NCI-H2227 treated with DMSO at 0.1 percent for 48 hours (cell line): ENCODE data around the gene HEBP1.

Experiments
- DNase-seq: peaks from one replicate; lab custom pipeline; 2025; lab: John Stamatoyannopoulos, UW

Gene HEBP1

DNA sequence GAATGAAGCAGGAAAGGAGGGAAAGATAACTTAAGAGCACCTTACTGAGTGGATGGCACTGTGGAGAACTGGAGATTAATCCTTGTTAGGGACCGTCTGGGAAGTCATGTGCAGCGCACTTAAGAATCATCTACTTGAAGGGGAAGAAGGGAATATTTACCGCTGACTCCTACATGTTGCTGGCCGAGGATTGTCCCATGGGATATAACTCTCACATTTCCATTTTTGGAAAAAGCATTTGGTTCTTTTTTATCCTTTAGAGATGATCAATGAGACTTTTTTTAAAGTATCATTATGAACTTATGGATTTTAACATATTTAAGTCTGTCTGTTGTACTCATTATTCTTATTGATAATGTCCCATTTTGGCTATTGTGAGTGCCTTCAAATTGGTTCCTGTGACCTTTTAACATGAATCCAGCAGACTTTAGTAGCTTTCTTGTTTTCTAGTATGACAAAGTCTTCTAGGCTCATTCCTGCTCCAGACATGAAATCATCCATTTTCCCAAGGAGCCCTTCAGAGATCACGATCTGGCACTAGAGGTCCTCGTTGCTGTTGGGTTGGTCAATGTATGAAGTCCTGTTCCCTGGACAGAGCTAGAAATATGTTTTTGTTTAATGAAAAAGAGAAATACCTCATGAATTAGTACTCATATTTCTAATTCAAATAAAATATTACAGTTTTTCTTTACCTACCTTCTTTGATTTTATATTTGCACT, 23.9 kb upstream of the HEBP1 start:
- no peak for DNase-seq

- DNase-seq: peak; percentile 87
These were observed 22.8 kb upstream of the HEBP1 start for GRCh38 chr12:13022851-13023271.

- no peak for DNase-seq
These were observed 11.0 kb upstream of the HEBP1 start for GRCh38 chr12:13011098-13011497.

DNA sequence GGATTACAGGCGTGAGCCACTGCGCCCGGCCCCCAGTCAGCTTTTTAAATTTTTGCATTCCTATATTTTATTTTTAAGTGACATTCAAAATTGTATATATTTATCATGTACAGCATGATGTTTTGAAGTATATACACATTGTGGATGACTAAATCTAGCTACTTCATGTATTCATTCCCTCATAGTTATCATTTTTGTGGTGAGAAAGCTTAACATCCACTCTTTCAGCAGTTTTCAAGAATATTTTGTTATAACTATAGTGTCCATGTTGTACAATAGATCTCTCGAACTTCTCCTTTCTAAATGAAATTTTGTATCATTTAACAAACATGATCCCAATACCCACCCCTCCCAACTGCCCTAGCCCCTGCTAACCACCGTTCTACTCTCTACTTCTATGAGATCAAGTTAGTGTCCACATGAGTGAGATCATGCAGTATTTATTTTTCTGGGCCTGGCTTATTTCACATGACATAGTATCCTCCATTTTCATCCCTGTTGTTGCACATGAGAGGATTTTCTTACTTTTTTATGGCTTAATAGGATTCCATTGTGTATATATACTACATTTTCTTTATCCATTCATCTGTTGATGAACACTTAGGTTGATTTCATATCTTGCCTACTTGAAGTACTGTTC, 8.8 kb upstream of the HEBP1 start:
- no peak for DNase-seq

GRCh38 chr12:13007496-13008233, 7.6 kb upstream of the HEBP1 start:
- no peak for DNase-seq

DNA sequence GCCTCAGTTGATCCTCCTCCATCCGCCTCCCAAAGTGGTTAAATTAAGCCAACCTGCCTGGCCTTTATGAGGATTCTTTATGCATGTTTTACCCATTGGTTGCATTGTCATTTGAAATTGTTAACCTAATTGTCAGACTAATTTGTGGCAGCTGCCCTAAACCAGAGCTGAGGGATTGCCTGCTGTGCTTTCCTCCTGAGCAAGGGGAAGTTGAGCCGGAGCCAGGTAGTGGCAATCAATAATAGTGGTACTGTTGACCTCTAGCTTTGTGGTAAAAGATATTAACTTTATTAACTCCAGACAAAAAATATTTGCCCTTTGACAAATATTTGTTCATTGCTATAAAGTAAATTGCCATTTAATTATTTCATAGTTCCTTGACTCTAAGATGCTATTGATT, 5.6 kb upstream of the HEBP1 start:
- DNase-seq: no peak

DNA sequence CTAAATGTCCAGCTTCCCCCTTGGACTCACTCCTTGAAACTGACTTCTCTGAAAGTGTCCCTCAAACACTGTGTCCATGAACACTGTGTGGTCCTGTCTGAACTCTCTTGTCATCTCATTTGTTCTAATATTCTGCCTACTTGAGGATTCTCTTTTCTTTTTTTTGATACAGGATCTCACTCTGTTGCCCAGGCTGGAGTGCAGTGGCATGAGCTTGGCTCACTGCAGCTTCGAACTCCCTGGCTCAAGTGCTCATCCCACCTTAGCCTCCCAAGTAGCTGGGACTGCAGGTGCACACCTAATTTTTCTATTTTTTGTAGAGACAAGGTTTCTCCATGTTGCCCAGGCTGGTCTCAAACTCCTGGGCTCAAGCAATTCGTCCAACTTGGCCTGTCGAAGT, 4.9 kb upstream of the HEBP1 start:
- DNase-seq: no peak

GRCh38 chr12:13004361-13004760, 4.3 kb upstream of the HEBP1 start:
- DNase-seq: no peak

GRCh38 chr12:13002301-13003097, 2.4 kb upstream of the HEBP1 start:
- no peak for DNase-seq

DNA sequence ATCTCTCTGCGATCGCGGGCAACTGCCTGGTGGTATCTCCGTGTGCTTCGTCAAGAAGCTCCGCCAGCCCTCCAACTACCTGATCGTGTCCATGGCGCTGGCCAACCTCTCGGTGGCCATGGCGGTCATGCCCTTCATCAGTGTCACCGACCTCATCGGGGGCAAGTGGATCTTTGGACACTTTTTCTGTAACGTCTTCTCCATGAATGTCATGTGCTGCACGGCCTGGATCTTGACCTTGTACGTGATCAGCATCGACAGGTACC, 1.6 kb upstream of the HEBP1 start:
- no peak for DNase-seq

DNA sequence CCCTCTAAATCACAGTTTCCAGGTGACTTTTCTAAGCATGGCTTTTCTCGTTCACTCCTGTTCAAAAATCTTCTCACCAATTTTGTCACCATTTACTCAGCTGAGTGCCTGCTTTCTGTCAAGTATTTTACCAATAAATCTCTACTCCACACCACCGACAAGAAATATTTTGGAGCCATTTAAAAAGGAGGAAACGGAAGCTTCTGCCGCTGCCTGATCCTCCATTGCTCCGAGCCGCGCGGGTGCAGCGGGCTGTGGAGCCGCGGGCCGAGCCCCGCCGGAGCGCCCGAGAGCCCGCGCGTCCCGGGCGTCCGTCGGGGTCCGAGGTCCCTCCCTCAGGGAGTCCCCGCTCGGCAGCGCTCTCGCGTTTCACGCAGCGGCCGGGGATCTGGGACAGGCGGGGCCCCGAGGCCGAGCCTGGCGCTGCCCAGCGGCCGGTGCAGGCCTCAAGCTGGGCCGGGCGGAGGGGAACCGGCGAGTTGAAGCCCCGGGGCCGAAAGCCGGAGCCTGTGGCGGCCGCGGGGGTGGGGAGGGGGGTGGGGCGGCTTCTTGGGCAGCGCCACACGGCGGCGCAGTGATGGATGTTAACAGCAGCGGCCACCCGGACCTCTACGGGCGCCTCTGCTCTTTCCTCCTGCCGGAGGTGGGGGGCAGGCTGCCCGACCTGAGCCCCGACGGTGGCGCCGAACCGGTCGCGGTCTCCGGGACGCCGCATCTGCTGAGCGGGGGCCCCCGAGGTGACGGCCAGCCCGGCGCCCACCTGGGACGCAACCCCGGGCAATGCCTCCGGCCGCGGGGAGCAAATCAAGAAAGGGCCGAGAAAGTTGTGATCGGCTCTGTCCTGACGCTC, 1.1 kb upstream of the HEBP1 start:
- peak; percentile 21 for DNase-seq

- DNase-seq: no peak
These were observed 505 bp upstream of the HEBP1 start for GRCh38 chr12:13000616-13000924.

DNA sequence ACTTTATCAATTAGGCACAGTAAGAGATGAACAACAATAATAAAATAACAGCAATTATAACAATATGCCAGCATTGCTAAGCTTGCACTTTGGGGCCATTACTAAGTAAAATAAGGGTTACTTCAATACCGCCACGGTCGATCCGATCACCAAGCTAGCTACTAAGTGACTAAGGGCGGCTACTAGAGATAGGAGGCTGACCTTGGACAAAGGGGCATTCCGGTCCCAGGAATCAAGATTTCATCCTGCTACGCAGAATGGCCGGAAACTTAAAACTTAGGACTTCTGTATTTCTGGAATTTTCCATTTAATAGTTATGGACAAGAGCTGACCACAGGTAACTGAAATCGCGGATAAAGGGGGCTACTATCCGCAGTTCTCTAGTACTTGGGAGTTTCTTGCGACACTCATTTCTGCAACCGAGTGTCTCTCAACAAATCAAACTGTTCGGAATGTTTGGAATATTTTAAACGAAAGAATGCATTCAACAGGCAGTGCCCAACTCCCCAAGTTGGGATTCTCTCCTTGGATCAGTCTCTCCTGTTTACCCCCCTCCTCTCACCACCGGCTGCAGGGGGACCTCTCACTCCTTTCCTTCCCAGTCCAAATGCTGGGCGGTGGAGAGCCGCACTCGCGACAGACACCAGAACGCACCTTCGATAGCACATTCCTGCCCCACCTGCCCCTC, 650 bp downstream of the HEBP1 start:
- DNase-seq: peak; percentile 5

- no peak for DNase-seq
These were observed 1.8 kb downstream of the HEBP1 start for GRCh38 chr12:12998248-12998647.

- DNase-seq: no peak
These were observed 2.3 kb downstream of the HEBP1 start for GRCh38 chr12:12997734-12998133.

DNA sequence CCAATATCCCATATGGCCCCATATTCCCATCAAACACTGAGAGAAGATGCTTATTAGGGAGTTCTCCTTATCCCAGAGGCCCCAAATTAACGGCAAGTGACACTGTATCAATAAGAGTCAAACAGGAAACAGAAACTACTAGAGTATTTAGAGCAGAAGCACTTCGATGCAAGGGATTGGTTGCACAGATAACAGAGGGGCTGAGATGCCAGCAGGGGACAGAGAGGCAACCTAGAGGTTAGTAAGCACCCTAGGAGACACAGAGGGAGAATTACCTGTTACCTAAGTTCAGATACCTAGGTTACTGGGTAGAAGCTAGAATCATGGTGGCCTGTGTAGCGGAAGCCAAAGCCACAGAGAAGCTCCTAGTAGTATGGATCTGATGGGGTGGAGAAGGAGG, 2.9 kb downstream of the HEBP1 start:
- no peak for DNase-seq

- DNase-seq: no peak
These were observed 3.9 kb downstream of the HEBP1 start for GRCh38 chr12:12996209-12996608.

GRCh38 chr12:12995088-12995487, 5.0 kb downstream of the HEBP1 start:
- DNase-seq: no peak

GRCh38 chr12:12993367-12993766, 6.7 kb downstream of the HEBP1 start:
- DNase-seq: no peak

DNA sequence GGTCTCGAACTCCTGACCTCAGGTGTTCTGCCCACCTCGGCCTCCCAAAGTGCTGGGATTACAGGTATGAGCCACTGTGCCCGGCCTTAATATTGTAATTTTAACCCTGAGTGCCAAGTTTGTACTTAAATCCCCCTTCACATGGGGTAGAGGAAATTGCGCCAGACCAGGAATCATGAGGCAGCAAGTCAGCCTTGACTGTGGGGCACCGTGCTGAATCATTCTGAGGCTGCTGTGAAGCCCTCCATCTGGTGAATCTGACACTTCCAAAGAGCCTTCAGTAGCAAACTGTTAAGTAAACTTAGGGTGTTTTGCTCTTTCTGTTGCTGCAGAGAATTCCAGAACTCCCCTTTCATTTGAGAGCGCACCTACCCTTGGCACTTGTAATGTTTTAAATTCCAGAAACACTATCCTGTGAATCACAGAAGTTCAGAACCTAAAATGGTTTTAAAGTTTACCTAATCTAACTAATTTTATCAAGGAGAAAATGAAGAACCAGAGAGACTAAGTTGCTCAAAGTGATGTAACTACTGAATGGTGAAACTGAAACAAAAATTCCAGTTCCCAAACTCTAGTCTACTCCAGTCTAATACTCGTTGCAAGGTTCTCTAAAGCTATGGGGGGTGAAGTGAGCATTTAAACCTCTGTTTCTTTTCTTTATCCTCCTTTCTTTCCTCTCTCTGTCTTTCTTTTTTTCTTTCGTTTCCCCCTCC, 7.5 kb downstream of the HEBP1 start:
- DNase-seq: no peak
